ENCODE results near the gene SLC27A5. TPM values are rescaled to one million over a fixed set of nuclear protein-coding genes. Genes with fewer than 3 reads are reported as not detected.
A peak's percentile ranks its signal among the peaks of the same experiment; 100 is the strongest.

SLC27A5 gene
- total and polyA plus RNA-seq, 2 experiments from 2014 or later, result 16.2 to 35.5 TPM

DNA sequence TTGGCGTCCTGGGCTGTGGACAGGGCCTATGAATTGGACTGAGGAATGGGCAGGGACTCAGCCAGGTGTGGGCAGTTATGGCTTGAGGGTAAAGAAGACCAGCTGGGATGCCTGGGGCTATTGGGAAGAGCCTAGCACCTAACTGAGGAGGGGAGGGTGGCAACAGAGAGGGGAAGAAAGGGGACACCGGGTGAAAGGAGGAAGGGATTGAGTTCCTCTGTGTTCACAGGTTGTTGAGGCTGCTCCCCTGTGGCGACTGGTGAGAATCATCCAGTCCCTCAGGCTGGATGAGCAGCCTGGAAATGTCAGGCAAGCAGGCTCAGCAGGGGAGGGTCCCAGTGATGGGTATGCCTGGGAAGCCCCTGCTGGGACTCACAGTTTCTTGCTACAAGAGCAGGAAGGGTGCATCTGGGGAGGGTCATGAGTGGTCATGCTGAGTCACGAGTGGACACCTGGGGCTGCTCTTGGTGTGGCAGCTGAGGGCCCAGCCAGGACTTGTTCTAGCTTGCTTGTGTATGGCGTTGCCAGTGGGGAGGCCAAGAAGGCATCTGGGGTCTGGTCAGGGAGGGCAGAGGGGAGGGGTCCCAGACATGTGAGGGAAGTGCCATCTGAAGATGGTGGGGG is 43.5 kb downstream of the SLC27A5 start:
- Histone ChIP-seq H3K36me3 (ENCODE audit: insufficient read depth) (no peaks in the 10 kb centered on the region), H3K9me2 (ENCODE audit: insufficient read depth) (no peaks in the 10 kb centered on the region), H3K27me3 (ENCODE audit: insufficient read depth) (peaks cover 11% of the 10 kb centered on the region), H2AFZ (no peak overlapping the region), H3K4me2 (no peak overlapping the region), H3K4me1 (ENCODE audit: insufficient read depth) (peaks cover 4% of the 10 kb centered on the region), H4K20me1 (replicated peaks; ENCODE audit: insufficient read depth) (no peaks in the 10 kb centered on the region), H3K27ac (ENCODE audit: low read depth) (no peak overlapping the region), H3K79me2 (replicated peaks; ENCODE audit: insufficient read depth) (no peaks in the 10 kb centered on the region), H3F3A (replicated peaks; ENCODE audit: low read depth) (peaks cover 4% of the 10 kb centered on the region), H3K4me3 (no peak overlapping the region)
- ATAC-seq, result no peak
- H3K9me3 Mint-ChIP-seq, result no peaks in the 10 kb centered on the region
- H3K27ac Mint-ChIP-seq, result no peak overlapping the region
- no peak for TF ChIP-seq JUNB (IDR thresholded peaks at IDR 0.05; ENCODE audit: unreplicated experiment)
- no peak for DNase-seq (ENCODE audit: low spot score)
- peaks cover 17% of the 10 kb centered on the region for H3K27me3 Mint-ChIP-seq (ENCODE audit: insufficient read depth, low read depth, poor library complexity)
- H3K36me3 Mint-ChIP-seq (ENCODE audit: low read depth), result peaks cover 15% of the 10 kb centered on the region
- H3K4me1 Mint-ChIP-seq, result peaks cover 16% of the 10 kb centered on the region; the same call in 2 of the 3 replicates
- H3K4me3 Mint-ChIP-seq, result peak overlapping the region; percentile 71

GRCh38 chr19:58466760-58467589 is 44.8 kb downstream of the SLC27A5 start, which contains the start of gene ZNF324:
ZNF324 (plus strand) TSS chr19:58467080; CDS start chr19:58469186, 2,106 bp downstream.
- Histone ChIP-seq H3K4me2 (peak within 1 kb of the TSS; percentile 84), H3K9me2 (ENCODE audit: insufficient read depth) (no peaks in the 10 kb centered on the region), H2AFZ (peak within 1 kb of the TSS; percentile 99), H3K4me3 (peak within 1 kb of the TSS; percentile 83), H3K27me3 (ENCODE audit: insufficient read depth) (peaks cover 11% of the 10 kb centered on the region), H3K36me3 (ENCODE audit: insufficient read depth) (no peaks in the 10 kb centered on the region), H3K27ac (ENCODE audit: low read depth) (no peak within 1 kb of the TSS), H3K4me1 (ENCODE audit: insufficient read depth) (peaks cover 4% of the 10 kb centered on the region), H4K20me1 (replicated peaks; ENCODE audit: insufficient read depth) (no peaks in the 10 kb centered on the region), H3K79me2 (replicated peaks; ENCODE audit: insufficient read depth) (no peaks in the 10 kb centered on the region), H3F3A (replicated peaks; ENCODE audit: low read depth) (peaks cover 4% of the 10 kb centered on the region)
- ATAC-seq, result peak; percentile 93
- Mint-ChIP-seq H3K9me3 (no peaks in the 10 kb centered on the region), H3K4me3 (peak within 1 kb of the TSS; percentile 71), H3K27ac (no peak within 1 kb of the TSS), H3K4me1 (peaks cover 16% of the 10 kb centered on the region; the same call in 2 of the 3 replicates), H3K27me3 (ENCODE audit: insufficient read depth, low read depth, poor library complexity) (peaks cover 12% of the 10 kb centered on the region), H3K36me3 (ENCODE audit: low read depth) (peaks cover 8% of the 10 kb centered on the region; the same call in 2 of the 3 replicates)
- peak; percentile 51; the same call in 1 of the 2 replicates for TF ChIP-seq POLR2AphosphoS5 (IDR thresholded peaks at IDR 0.05; ENCODE audit: low read depth)
- TF ChIP-seq ETS1 (IDR thresholded peaks at IDR 0.05), result peak; percentile 78
- no peak for TF ChIP-seq EZH2phosphoT487 (IDR thresholded peaks at IDR 0.05; ENCODE audit: unreplicated experiment)
- TF ChIP-seq CREB1 (CRISPR knock-in tag; IDR thresholded peaks at IDR 0.05; ENCODE audit: low read depth), result peak; percentile 81
- no peak for TF ChIP-seq REST (IDR thresholded peaks at IDR 0.05; ENCODE audit: unreplicated experiment)
- peak in 1 of 2 experiments; percentile 13; a peak in 1 of 4 replicates for TF ChIP-seq CTCF (conservative IDR thresholded peaks at IDR 0.05; ENCODE audit: low read depth in 2 of 2)
- DNase-seq (ENCODE audit: low spot score), result peak; percentile 100

All from GM23338 (cell line).